GM21515 (cell line): ENCODE results near the gene NRCAM.

Source experiments
- ATAC-seq: cut with Tn5 transposase; IDR thresholded peaks from one replicate; pipeline ENCODE4 v1.9.1; 2021; ENCODE audit not compliant: unreplicated experiment

The NRCAM gene

GRCh38 chr7:108459922-108460551, 3.8 kb upstream of the NRCAM start:
- ATAC-seq: no peak

DNA sequence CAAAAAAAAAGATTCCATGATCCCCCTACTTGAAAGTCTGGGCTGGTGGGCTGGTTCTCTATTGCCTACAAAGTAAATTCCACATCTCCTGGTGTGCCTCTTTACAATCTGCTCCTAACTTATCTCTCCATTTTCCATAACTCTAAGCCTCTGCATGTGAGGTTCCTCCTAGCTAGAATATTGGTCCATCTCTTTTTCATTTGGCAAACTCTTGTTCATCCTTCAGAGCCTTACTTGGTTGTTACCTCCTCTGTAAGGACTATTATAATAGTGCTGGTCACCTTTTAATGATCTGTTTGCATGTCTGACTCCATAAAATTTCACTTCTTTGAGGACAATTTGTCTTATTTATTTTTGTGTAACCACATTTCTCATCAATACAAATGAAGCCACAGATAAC, 1.6 kb upstream of the NRCAM start:
- no peak for ATAC-seq

DNA sequence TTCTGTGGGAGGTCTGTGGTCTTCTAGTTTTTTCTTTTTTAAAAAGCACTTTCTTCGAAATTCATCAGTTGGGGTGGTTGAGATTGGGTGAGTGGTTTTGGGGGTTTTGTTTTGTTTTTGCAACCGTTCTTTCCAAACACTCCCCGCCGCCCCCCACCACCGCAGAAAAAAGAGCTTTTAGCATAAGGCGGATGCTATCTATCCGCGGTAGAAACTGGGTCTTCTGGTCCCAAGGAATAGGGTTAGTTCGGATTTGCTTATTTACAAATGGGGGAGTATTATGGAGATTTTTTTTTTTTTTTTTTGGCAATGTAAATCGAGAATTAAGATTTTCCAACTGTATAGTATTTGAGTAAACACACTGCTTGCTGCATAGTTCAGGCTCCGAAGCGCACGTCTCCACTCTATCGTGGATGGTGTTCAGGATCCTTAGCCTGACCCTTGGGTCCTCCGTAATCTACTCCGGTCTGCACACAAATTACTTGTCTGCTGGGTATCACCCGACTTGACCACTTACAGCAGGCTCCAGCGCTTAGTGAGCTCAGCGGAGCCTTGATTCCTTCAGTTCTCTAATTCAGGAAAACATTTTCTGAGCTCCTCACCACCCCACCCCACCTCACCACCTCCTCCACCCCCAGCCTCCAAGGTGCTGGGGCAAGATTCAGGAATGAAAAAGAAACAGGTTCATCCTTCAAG, 757 bp upstream of the NRCAM start:
- ATAC-seq: no peak

- ATAC-seq: no peak
These were observed 662 bp downstream of the NRCAM start for GRCh38 chr7:108455551-108455997.

DNA sequence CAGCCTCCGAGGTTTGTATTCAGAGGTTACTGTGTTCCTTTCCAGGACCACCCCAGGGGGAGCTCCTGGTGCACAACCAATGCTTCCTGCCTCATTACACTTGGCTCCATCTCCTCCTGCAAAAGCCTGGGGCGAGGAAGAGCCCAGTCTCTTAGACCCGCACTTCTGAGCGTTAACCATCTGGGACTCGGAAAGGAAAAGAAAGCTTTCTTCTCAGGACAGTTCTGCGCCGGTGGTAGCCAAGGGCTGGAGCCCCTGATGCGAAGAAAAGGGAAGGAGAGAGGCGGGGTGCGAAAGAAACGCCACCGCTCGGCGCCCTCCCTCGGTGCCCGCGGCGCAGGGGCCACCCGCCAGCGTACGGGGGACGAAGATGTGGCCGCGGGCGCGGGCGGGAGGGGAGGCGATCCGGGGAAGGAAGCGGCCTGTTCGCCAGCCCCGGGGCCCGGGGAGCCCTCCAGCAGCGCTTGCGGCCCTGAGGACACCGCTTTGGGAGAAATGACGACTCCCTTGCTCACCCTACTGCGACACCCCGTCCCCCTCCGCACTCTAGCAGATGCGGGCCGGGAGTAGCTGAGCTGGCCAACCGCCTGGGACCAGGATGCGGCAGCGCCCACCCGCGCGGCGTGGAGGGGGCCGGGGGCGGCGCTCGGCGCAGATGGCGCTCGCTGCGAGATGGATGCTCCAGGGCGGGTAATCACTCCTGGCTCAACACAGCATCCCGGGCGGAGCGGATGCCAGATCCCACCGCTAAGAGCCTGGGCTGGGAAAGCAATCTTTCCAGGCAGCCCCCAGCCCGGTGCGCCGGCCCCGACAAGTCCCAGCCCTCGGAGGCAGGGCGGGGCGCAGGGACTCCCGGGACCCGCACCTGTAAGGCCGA, 1.3 kb downstream of the NRCAM start:
- no peak for ATAC-seq

GRCh38 chr7:108454317-108454673, 1.9 kb downstream of the NRCAM start:
- no peak for ATAC-seq

DNA sequence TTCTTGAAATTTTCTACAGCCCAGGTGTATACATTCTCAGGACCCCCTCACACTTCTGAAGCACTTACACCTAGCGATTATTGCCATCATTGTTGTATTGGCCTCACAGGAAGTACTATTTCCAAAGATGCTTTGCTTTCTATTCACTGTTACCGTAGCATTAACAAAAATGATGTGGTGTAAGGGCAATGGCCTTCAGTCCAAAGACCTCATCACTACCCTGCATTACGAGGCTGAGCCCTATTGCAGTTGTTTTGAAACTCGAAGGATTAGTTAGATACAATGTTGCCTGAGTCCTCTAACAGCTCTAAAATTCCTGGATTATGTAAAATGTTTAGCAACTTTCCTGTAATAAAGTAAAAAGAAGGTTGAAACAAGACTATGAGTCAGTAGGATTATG, 2.9 kb downstream of the NRCAM start:
- no peak for ATAC-seq

DNA sequence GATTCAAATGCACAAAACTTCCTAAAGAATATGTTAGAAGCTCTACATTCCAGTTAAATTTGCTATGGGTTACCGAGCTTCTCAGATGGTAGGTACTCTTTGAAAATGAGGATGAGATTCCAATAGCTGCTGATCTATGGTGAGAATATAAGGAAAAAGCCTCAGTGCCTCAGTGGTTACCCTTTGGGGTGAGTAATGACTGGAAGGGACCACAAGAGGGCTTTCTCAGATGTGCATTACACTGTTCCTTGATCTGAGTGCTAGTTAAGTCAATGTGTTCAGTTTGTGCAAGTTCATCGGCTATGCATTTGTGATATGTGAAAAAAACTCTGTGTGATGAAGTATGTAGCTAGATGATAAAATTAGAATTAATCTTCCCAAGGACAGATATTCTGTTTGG, 3.5 kb downstream of the NRCAM start:
- ATAC-seq: no peak

GRCh38 chr7:108451296-108451848, 4.9 kb downstream of the NRCAM start:
- ATAC-seq: no peak

DNA sequence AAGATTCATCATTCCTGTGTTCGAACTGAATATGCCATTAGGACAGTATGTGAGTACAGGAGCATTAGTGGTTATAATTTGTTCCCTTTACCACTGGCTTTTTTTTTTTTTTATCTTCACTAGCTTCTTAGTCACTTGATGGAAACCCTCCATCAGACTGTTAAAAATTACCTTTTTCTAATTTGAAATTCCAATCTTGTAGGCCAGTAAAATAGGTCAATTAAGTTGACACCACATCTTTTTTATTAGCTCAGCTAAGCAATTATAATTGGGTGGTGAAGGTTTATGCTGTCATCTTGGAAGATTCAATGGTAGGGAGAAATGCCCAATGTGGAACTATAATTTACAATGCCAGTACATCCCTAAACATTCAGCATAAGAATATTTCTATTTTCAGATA, 6.1 kb downstream of the NRCAM start:
- ATAC-seq: no peak

- no peak for ATAC-seq
These were observed 6.7 kb downstream of the NRCAM start for GRCh38 chr7:108449521-108449920.

- ATAC-seq: no peak
These were observed 7.4 kb downstream of the NRCAM start for GRCh38 chr7:108448584-108449505.

GRCh38 chr7:108442039-108442568, 14.1 kb downstream of the NRCAM start:
- no peak for ATAC-seq

- no peak for ATAC-seq
These were observed 14.8 kb downstream of the NRCAM start for GRCh38 chr7:108441392-108441955.

- ATAC-seq: no peak
These were observed 15.6 kb downstream of the NRCAM start for GRCh38 chr7:108440613-108441012.

DNA sequence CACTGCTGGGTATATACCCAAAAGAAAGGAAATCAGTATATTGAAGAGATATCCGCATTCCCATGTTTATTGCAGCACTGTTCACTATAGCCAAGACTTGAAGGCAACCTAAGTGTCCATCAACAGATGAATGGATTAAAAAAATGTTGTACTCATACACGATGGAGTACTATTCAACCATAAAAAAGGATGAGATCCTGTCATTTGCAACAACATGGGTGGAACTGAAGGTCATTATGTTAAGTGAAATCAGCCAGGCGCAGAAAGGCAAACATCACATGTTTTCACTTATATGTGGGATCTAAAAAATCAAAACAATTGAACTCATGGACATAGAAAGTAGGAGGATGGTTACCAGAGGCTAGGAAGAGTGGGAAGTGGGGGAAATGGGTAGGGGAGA, 19.3 kb downstream of the NRCAM start:
- no peak for ATAC-seq

DNA sequence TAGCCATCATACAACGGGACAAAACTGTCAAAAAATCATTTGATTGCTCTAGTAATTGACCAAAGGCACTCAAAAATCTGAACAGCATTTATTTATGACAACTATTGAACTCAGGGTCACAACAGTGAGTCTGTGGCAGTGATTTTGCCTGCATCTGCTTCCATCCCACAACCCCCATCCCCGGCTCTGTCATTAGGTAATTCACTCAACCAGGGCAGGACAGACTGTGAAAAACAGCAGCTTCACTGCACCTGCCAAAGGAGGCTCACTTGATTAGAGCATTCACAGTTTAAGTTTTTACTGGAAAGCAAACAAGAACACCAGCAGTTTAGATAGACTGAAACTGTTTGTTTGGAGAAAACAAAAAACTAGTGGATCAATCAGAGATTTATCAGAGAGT, 22.2 kb downstream of the NRCAM start:
- ATAC-seq: no peak

DNA sequence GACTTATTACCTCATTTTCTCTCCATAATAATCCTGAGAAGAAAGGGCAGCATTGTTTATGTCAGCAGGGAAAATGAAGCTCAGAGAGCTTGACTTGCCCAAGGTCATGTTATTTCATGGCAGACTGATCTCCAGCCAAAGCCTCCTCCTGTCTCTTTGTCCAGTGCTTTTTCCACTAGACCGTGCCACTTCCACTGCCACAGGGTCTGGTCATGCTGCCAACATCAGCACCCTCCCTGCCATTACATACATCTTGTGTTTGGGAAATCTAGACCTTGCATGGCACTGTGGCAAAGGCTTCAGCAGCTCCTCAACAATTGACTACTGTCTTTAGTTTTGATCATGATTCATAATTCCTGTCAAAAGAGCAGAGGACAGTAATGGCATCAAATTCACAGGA, 25.1 kb downstream of the NRCAM start:
- ATAC-seq: no peak

DNA sequence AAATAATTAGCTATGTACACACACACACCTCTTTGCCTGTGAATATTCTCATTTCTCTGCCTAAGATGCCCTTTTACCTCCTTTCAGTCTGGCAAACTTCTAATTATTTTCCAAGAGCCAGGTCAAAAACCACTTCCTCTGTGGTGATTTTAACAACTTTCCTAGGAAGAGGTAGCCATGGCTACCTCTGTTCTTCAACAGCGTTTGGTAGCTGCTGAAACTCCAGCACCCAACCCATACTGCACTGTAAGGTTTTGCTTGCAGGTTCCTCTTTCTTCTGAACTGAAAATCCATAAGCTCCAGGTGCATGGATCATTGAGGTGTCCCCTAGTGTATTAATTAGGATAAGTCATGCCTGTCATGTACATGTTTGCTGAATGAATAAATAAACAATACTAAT, 25.6 kb downstream of the NRCAM start:
- no peak for ATAC-seq

DNA sequence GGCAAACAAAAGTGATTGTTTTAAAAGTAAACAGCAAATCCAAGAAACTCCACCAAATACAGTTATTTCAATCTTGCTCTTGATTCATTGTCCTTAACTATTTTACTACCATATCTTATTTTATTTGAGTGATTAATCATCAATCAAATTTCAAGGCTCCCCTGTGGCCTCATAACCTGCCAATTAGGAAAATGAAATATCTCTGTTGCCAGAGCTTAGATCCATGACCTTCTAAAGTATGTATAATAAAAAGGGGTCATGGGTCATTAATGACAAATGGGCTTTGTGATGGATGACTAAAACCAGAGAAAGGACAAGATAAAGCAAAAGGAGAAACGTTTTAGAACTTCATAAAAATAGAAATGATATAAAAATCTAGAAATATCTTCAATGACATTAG, 28.5 kb downstream of the NRCAM start:
- ATAC-seq: no peak
